ENCODE measurements around the gene CPXM2. TPM values are rescaled to one million over a fixed set of nuclear protein-coding genes. Genes with fewer than 3 reads are reported as not detected.

CPXM2 gene
- total RNA-seq, 1 experiment from 2014 or later, result not detected

DNA sequence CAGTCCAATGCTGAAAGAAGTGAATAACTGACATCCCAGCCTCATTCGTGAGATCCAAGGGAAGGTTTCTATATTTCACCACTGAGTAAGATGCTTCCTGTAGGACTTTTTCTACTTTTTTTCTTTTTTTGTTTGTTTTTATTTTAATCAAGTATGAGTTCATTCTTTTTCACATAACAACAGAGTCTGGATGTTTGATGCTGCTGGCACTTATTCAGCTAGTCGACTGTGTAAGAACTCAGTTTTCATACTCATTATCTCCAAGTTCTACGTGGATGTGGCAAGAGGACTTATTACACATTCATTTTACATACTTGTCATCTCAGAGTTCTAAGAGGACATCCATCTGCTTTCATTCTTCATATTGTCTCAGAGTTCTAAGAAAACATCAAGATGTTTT is 86.9 kb downstream of the CPXM2 start:
- Mint-ChIP-seq H3K9me3 (ENCODE audit: unreplicated experiment) (no peaks in the 10 kb centered on the region), H3K27me3 (ENCODE audit: insufficient read depth, unreplicated experiment) (peaks cover 15% of the 10 kb centered on the region), H3K36me3 (ENCODE audit: insufficient read depth, unreplicated experiment) (no peaks in the 10 kb centered on the region), H3K4me1 (ENCODE audit: low read depth, unreplicated experiment) (no peaks in the 10 kb centered on the region), H3K27ac (ENCODE audit: unreplicated experiment) (no peak overlapping the region), H3K4me3 (ENCODE audit: unreplicated experiment) (no peak overlapping the region)
- no peaks in the 10 kb centered on the region; the same call in 1 of the 2 replicates for H3K9me3 ChIP-seq
- DNase-seq, result no peak
- no peak overlapping the region for H3K4me3 ChIP-seq (ENCODE audit: low read depth, low read length)
- ChIA-PET POLR2A (no interaction called here), CTCF (no interaction called here)
- H3K4me1 ChIP-seq, result no peaks in the 10 kb centered on the region
- TF ChIP-seq, protein P1, sequence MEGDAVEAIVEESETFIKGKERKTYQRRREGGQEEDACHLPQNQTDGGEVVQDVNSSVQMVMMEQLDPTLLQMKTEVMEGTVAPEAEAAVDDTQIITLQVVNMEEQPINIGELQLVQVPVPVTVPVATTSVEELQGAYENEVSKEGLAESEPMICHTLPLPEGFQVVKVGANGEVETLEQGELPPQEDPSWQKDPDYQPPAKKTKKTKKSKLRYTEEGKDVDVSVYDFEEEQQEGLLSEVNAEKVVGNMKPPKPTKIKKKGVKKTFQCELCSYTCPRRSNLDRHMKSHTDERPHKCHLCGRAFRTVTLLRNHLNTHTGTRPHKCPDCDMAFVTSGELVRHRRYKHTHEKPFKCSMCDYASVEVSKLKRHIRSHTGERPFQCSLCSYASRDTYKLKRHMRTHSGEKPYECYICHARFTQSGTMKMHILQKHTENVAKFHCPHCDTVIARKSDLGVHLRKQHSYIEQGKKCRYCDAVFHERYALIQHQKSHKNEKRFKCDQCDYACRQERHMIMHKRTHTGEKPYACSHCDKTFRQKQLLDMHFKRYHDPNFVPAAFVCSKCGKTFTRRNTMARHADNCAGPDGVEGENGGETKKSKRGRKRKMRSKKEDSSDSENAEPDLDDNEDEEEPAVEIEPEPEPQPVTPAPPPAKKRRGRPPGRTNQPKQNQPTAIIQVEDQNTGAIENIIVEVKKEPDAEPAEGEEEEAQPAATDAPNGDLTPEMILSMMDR (IDR thresholded peaks at IDR 0.05; ENCODE audit: insufficient read depth in 1 of 2, low read depth in 1 of 2, low read length in 1 of 2, severe bottlenecking in 1 of 2, unreplicated experiment in 1 of 2), result no peak
- intact Hi-C loops (cut with micrococcal nuclease; ENCODE audit: unreplicated experiment), result no loop called here
- H3K36me3 ChIP-seq (ENCODE audit: control insufficient read depth, insufficient read depth, low read length), result no peaks in the 10 kb centered on the region
- no peaks in the 10 kb centered on the region; the same call in 1 of the 2 replicates for H3K27me3 ChIP-seq (replicated peaks; ENCODE audit: control insufficient read depth, insufficient read depth, low read length)
- no TSS peak for BruUV-seq (replicated peaks)

DNA sequence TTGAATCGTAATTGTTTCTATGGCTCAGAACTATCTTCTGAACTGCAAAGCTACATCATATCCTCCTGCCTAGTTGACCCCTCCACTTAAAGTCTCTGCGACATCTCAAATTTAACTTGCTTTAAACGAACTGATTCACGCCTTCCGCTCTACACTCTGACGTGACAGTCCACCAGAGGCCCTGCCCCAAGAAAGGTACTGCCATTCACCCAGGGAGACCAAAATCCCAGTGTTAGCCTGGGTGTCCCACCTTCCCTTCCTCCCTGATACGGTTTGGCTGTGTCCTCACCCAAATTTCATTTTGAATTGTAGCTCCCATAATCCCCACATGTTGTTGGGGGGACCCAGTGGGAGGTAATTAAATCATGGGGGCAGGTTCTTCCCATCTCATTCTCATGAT is 90.8 kb downstream of the CPXM2 start:
- Mint-ChIP-seq H3K4me3 (ENCODE audit: unreplicated experiment) (no peak overlapping the region), H3K4me1 (ENCODE audit: low read depth, unreplicated experiment) (no peaks in the 10 kb centered on the region), H3K27ac (ENCODE audit: unreplicated experiment) (no peak overlapping the region), H3K9me3 (ENCODE audit: unreplicated experiment) (no peaks in the 10 kb centered on the region), H3K36me3 (ENCODE audit: insufficient read depth, unreplicated experiment) (no peaks in the 10 kb centered on the region), H3K27me3 (ENCODE audit: insufficient read depth, unreplicated experiment) (peaks cover 11% of the 10 kb centered on the region)
- Histone ChIP-seq H3K4me1 (no peaks in the 10 kb centered on the region), H3K4me3 (ENCODE audit: low read depth, low read length) (no peak overlapping the region), H3K27me3 (replicated peaks; ENCODE audit: control insufficient read depth, insufficient read depth, low read length) (no peaks in the 10 kb centered on the region), H3K9me3 (no peaks in the 10 kb centered on the region), H3K36me3 (ENCODE audit: control insufficient read depth, insufficient read depth, low read length) (no peaks in the 10 kb centered on the region)
- BruUV-seq (replicated peaks), result no TSS peak
- TF ChIP-seq, protein P1 (IDR thresholded peaks at IDR 0.05; ENCODE audit: insufficient read depth in 1 of 2, low read depth in 1 of 2, low read length in 1 of 2, severe bottlenecking in 1 of 2, unreplicated experiment in 1 of 2), result no peak
- intact Hi-C loops (cut with micrococcal nuclease; ENCODE audit: unreplicated experiment), result no loop called here
- CTCF ChIA-PET, result no interaction called here
- no peak for DNase-seq
- POLR2A ChIA-PET, result no interaction called here

DNA sequence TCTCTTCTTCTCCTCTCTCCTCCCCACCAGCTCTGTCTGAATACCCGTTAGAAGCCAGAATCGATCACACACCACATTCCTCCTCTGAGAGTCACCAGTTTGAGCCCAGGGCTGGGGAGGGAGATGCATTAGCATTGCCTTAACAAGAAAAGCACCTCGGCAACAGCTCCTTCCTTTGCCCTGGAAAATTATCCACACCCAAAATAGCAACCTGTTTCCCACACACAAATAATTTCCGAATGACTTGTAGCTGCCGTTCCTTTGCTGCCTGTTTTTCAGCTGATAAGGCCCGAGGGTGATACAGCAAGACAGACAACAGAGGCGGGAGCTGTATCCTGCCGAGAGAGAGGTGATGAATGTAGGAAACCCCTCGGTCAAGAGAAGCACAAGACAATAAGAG is 91.3 kb downstream of the CPXM2 start:
- no peak overlapping the region for H3K4me3 ChIP-seq (ENCODE audit: low read depth, low read length)
- H3K27me3 Mint-ChIP-seq (ENCODE audit: insufficient read depth, unreplicated experiment), result peaks cover 11% of the 10 kb centered on the region
- no peaks in the 10 kb centered on the region for H3K4me1 Mint-ChIP-seq (ENCODE audit: low read depth, unreplicated experiment)
- BruUV-seq (replicated peaks), result no TSS peak
- ChIA-PET POLR2A (no interaction called here), CTCF (no interaction called here)
- H3K27ac Mint-ChIP-seq (ENCODE audit: unreplicated experiment), result no peak overlapping the region
- H3K9me3 ChIP-seq, result no peaks in the 10 kb centered on the region
- H3K36me3 ChIP-seq (ENCODE audit: control insufficient read depth, insufficient read depth, low read length), result no peaks in the 10 kb centered on the region
- no peak for DNase-seq
- no peak overlapping the region for H3K4me3 Mint-ChIP-seq (ENCODE audit: unreplicated experiment)
- no peaks in the 10 kb centered on the region for H3K27me3 ChIP-seq (replicated peaks; ENCODE audit: control insufficient read depth, insufficient read depth, low read length)
- TF ChIP-seq, protein P1 (IDR thresholded peaks at IDR 0.05; ENCODE audit: insufficient read depth in 1 of 2, low read depth in 1 of 2, low read length in 1 of 2, severe bottlenecking in 1 of 2, unreplicated experiment in 1 of 2), result no peak
- intact Hi-C loops (cut with micrococcal nuclease; ENCODE audit: unreplicated experiment), result no loop called here
- H3K9me3 Mint-ChIP-seq (ENCODE audit: unreplicated experiment), result no peaks in the 10 kb centered on the region
- H3K36me3 Mint-ChIP-seq (ENCODE audit: insufficient read depth, unreplicated experiment), result no peaks in the 10 kb centered on the region
- H3K4me1 ChIP-seq, result no peaks in the 10 kb centered on the region

Measured in Caco-2 (cell line).